HepG2 (cell line): Measurements from ENCODE around the gene SLCO4A1. TPM values are rescaled to one million over a fixed set of nuclear protein-coding genes. Genes with fewer than 3 reads are reported as not detected.

Experiments
- ATAC-seq: fragments of 200-7000 bp; cut with Tn5 transposase; 3 replicates; pipeline ENCODE4 v1.9.1; 2020; ENCODE audit warnings: mild to moderate bottlenecking, moderate library complexity
- BruUV-seq: library from RNA; stranded (reverse); fragments of 400-500 nt; replicated peaks from 2 replicates; lab custom pipeline; 2021; lab: Mats Ljungman, UMichigan
- CTCF ChIA-PET: fragments of 300-600 bp; formaldehyde crosslinking; extraction: SDS; loops from one replicate; lab custom pipeline; 2021; ENCODE audit warnings: low total read pairs, inconsistent platforms, low intra/inter-chr PET ratio; lab: Yijun Ruan, JAX
- POLR2A ChIA-PET: fragments of 350-600 bp; sonication (Branson Sonifier 250); formaldehyde crosslinking; loops from one replicate; lab custom pipeline; 2020; ENCODE audit warnings: antibody characterized with exemption, inconsistent platforms; lab: Yijun Ruan, JAX
- DNase-seq: peaks from one replicate; pipeline ENCODE4 v3.0.0-alpha.2; 2015; ENCODE audit warnings: low spot score
- FAIRE-seq: peaks from 3 replicates; lab custom pipeline; 2011; peaks lifted over from hg19 to GRCh38; lab: Jason Lieb, UNC
- H2AFZ ChIP-seq: one replicate; pipeline ENCODE4 v1.6.1; 2011; ENCODE audit warnings: low read length, inconsistent platforms
- H3K27ac ChIP-seq: fragments of 300-600 bp; 3 replicates; pipeline ENCODE4 v1.8.0; 2011; ENCODE audit warnings: mixed run types, mild to moderate bottlenecking, mixed read lengths, low read length, inconsistent platforms; ENCODE audit not compliant: insufficient read depth; ENCODE audit errors: extremely low read length
- H3K27me3 ChIP-seq, 2 experiments: fragments of 200-600 bp in 1 of 2; 2 replicates in 1 of 2; 3 replicates in 1 of 2; pipeline versions ENCODE4 v1.6.0 to v1.8.0; 2011; ENCODE audit warnings: low read length in 2 of 2, mild to moderate bottlenecking in 2 of 2, moderate library complexity in 2 of 2, inconsistent platforms in 1 of 2; ENCODE audit not compliant: insufficient read depth in 2 of 2, control insufficient read depth in 1 of 2
- H3K36me3 ChIP-seq, 2 experiments: fragments of 200-600 bp in 1 of 2; replicated peaks in 1 of 2; 2 replicates in 1 of 2; 3 replicates in 1 of 2; pipeline versions ENCODE4 v1.5.1 to v1.8.0; 2011; ENCODE audit warnings: low read length in 2 of 2, inconsistent platforms in 1 of 2; ENCODE audit not compliant: insufficient read depth in 2 of 2, control insufficient read depth in 1 of 2
- H3K4me1 ChIP-seq: 2 replicates; pipeline ENCODE4 v1.5.1; 2012; ENCODE audit warnings: low read length, inconsistent platforms; ENCODE audit not compliant: insufficient read depth
- H3K4me2 ChIP-seq: 2 replicates; pipeline ENCODE4 v1.6.0; 2011; ENCODE audit warnings: low read depth, low read length, inconsistent platforms
- H3K4me3 ChIP-seq, 3 experiments: fragments of 200-600 bp in 1 of 3; sonication (generic), shearing (Covaris generic) in 1 of 3; replicated peaks in 1 of 3; 2 replicates each; pipeline ENCODE4 v1.5.1; 2011 to 2016; ENCODE audit warnings: low read length in 3 of 3, inconsistent platforms in 2 of 3, low read depth in 2 of 3, mild to moderate bottlenecking in 2 of 3, control low read depth in 1 of 3, mixed read lengths in 1 of 3; ENCODE audit not compliant: insufficient read depth in 1 of 3
- H3K79me2 ChIP-seq: one replicate; pipeline ENCODE4 v1.6.1; 2011; ENCODE audit warnings: low read length, inconsistent platforms; ENCODE audit not compliant: insufficient read depth
- H3K9ac ChIP-seq: 2 replicates; pipeline ENCODE4 v1.6.0; 2011; ENCODE audit warnings: mild to moderate bottlenecking, low read depth, low read length, inconsistent platforms; ENCODE audit not compliant: insufficient read depth
- H3K9me3 ChIP-seq: 2 replicates; pipeline ENCODE4 v1.5.1; 2012; ENCODE audit warnings: mild to moderate bottlenecking, low read length
- H4K20me1 ChIP-seq: 2 replicates; pipeline ENCODE4 v1.6.0; 2011; ENCODE audit warnings: inconsistent platforms, mild to moderate bottlenecking, low read length, moderate library complexity; ENCODE audit not compliant: insufficient read depth
- AGO2 ChIP-seq: fragments of 200-400 bp; formaldehyde crosslinking; optimal IDR thresholded peaks from 2 replicates; pipeline ENCODE3; 2017; ENCODE audit warnings: mild to moderate bottlenecking, low read depth, low read length, moderate library complexity
- ARID4A ChIP-seq: sonication (generic); formaldehyde crosslinking; IDR thresholded peaks from 2 replicates; pipeline ENCODE4 v1.5.0; 2020; ENCODE audit warnings: mild to moderate bottlenecking, missing genetic modification reagents, borderline replicate concordance
- DMAP1 ChIP-seq: IDR thresholded peaks from 2 replicates; pipeline ENCODE4 v1.6.1; 2016
- HNRNPL ChIP-seq: fragments of 200-400 bp; formaldehyde crosslinking; IDR thresholded peaks from 2 replicates; pipeline ENCODE4 v1.6.1; 2017; ENCODE audit warnings: mild to moderate bottlenecking, low read depth, low read length
- IRF9 ChIP-seq: sonication (generic); formaldehyde crosslinking; IDR thresholded peaks from 2 replicates; pipeline ENCODE4 v1.8.0; 2022; ENCODE audit warnings: missing genetic modification reagents, mild to moderate bottlenecking, borderline replicate concordance
- MTA3 ChIP-seq: sonication (generic); formaldehyde crosslinking; IDR thresholded peaks from 2 replicates; pipeline ENCODE4 v1.4.0; 2020; ENCODE audit warnings: missing genetic modification reagents
- MYC ChIP-seq: sonication (generic); formaldehyde crosslinking; IDR thresholded peaks from 2 replicates; pipeline ENCODE4 v1.9.0; 2021; ENCODE audit warnings: missing genetic modification reagents, borderline replicate concordance
- POLR2G ChIP-seq: fragments of 200-400 bp; formaldehyde crosslinking; IDR thresholded peaks from 2 replicates; pipeline ENCODE4 v1.6.1; 2018; ENCODE audit warnings: mild to moderate bottlenecking, low read depth, low read length, moderate library complexity
- RBFOX2 ChIP-seq: fragments of 200-400 bp; formaldehyde crosslinking; IDR thresholded peaks from 2 replicates; pipeline ENCODE4 v1.6.1; 2017; ENCODE audit warnings: low read depth, mild to moderate bottlenecking, low read length
- ZNF24 ChIP-seq: fragments of 450-650 bp; IDR thresholded peaks from 2 replicates; pipeline ENCODE4 v1.6.1; 2017; ENCODE audit warnings: antibody characterized with exemption, mild to moderate bottlenecking
- ZNF274 ChIP-seq: sonication (generic); formaldehyde crosslinking; IDR thresholded peaks from 2 replicates; pipeline ENCODE4 v1.5.1; 2020; ENCODE audit warnings: mild to moderate bottlenecking, missing genetic modification reagents
- ZNF615 ChIP-seq: sonication (generic); formaldehyde crosslinking; IDR thresholded peaks from 2 replicates; pipeline ENCODE4 v1.5.0; 2020; ENCODE audit warnings: mild to moderate bottlenecking, missing genetic modification reagents, borderline replicate concordance
- WGBS: methylation state at CpG from one replicate; pipeline ENCODE4 v1.1.6; 2017; ENCODE audit warnings: low lambda C conversion rate; 5-methylcytosine and 5-hydroxymethylcytosine counted together
- in situ Hi-C: cut with HindIII; loops from 2 replicates; pipeline ENCODE4 v1.10.0; 2017; ENCODE audit warnings: low pct_unique_long_range_greater_than_20kb; ENCODE audit not compliant: extremely low pct_ligation_motif_present
- intact Hi-C: fragments of 100-400 bp; cut with micrococcal nuclease; formaldehyde crosslinking; loops from one replicate; pipeline ENCODE4 v1.10.0; 2022; ENCODE audit not compliant: unreplicated experiment
- polyA plus RNA-seq, 8 experiments: library from polyadenylated mRNA; depleted of rRNA in 3 of 8; stranded (reverse) in 7 of 8; unstranded in 1 of 8; fragments of >200 nt; fragmentation: Illumina TruSeq in 4 of 8; extraction: Trizol in 4 of 8; gene quantifications; 2 replicates each; pipeline versions ENCODE4 v1.2.1 to v1.2.3, GENCODE V29; 2011 to 2016; ENCODE audit warnings: low read depth in 4 of 8, missing spikeins in 1 of 8, mixed read lengths in 1 of 8; ENCODE audit not compliant: insufficient read depth in 1 of 8
- total RNA-seq, 5 experiments: library from RNA; depleted of rRNA; stranded (reverse); fragments of >200 nt; fragmentation: Illumina TruSeq; extraction: Trizol; gene quantifications; 2 replicates each; pipeline ENCODE4 v1.2.3, GENCODE V29; 2016; ENCODE audit warnings: low read depth in 1 of 5
- TF ChIP-seq, protein P1 (sequence below): sonication (generic); formaldehyde crosslinking; IDR thresholded peaks from 2 replicates; pipeline ENCODE4 v1.5.0; 2020; ENCODE audit warnings: mild to moderate bottlenecking, missing genetic modification reagents, moderate library complexity

Gene SLCO4A1
- total and polyA plus RNA-seq, 2 of the 13 experiments (the other 11 are each of a cell fraction or from before 2014, with no cell fraction given), result 55.5 to 112 TPM

GRCh38 chr20:62655282-62656196 is 13.2 kb downstream of the SLCO4A1 start:
- 97% methylated on average over 29 of the region's 38 CpGs for WGBS
- Histone ChIP-seq H3K9me3 (no peaks in the 10 kb centered on the region), H2AFZ (no peak overlapping the region), H3K4me3 (no peak overlapping the region), H3K4me1 (peaks cover 31% of the 10 kb centered on the region), H3K36me3 (peaks cover 6 to 60% of the 10 kb centered on the region in 2 experiments; a peak in 4 of 5 replicates), H3K4me2 (no peak overlapping the region), H4K20me1 (no peaks in the 10 kb centered on the region), H3K9ac (no peak overlapping the region), H3K27ac (no peak overlapping the region), H3K27me3 (no peaks in the 10 kb centered on the region), H3K79me2 (peaks cover 39% of the 10 kb centered on the region)
- no TSS peak for BruUV-seq
- FAIRE-seq, result no peak
- in situ Hi-C loops, result no loop called here
- intact Hi-C loops, result no loop called here
- ATAC-seq, result no peak
- CTCF ChIA-PET, result no interaction called here
- POLR2A ChIA-PET, result interaction anchor here (1.1 kb wide), 1 partner anchor 16 kb away, joined by 3 read pairs; no protein-coding TSS in a partner anchor
- DNase-seq, result no peak
- TF ChIP-seq, protein P1, sequence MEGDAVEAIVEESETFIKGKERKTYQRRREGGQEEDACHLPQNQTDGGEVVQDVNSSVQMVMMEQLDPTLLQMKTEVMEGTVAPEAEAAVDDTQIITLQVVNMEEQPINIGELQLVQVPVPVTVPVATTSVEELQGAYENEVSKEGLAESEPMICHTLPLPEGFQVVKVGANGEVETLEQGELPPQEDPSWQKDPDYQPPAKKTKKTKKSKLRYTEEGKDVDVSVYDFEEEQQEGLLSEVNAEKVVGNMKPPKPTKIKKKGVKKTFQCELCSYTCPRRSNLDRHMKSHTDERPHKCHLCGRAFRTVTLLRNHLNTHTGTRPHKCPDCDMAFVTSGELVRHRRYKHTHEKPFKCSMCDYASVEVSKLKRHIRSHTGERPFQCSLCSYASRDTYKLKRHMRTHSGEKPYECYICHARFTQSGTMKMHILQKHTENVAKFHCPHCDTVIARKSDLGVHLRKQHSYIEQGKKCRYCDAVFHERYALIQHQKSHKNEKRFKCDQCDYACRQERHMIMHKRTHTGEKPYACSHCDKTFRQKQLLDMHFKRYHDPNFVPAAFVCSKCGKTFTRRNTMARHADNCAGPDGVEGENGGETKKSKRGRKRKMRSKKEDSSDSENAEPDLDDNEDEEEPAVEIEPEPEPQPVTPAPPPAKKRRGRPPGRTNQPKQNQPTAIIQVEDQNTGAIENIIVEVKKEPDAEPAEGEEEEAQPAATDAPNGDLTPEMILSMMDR (CRISPR knock-in tag), result peak; percentile 35
- TF ChIP-seq ZNF24 (no peak), ZNF274 (CRISPR knock-in tag) (0 out of 2 replicates have a peak, but pooled peaks have one; percentile 23), DMAP1 (CRISPR knock-in tag) (no peak), ARID4A (CRISPR knock-in tag) (0 out of 2 replicates have a peak, but pooled peaks have one; percentile 24), MTA3 (CRISPR knock-in tag) (no peak), RBFOX2 (peak; percentile 12; the same call in 1 of the 2 replicates), AGO2 (peak; percentile 26), ZNF615 (CRISPR knock-in tag) (0 out of 2 replicates have a peak, but pooled peaks have one; percentile 33), POLR2G (0 out of 2 replicates have a peak, but pooled peaks have one; percentile 18), MYC (CRISPR knock-in tag) (no peak), IRF9 (CRISPR knock-in tag) (0 out of 2 replicates have a peak, but pooled peaks have one; percentile 28), HNRNPL (0 out of 2 replicates have a peak, but pooled peaks have one; percentile 22)
